CD4-positive, alpha-beta T cell treated with Interferon gamma for 1 hour (primary cell): ENCODE results near the gene DYDC1.
"Not testable (repeated sequence)": the region's sequence is repeated elsewhere in the genome, so short reads cannot be mapped to it uniquely, and the experiment has no call there.

Experiments used
- DNase-seq: peaks from one replicate; pipeline ENCODE4 v3.0.0-alpha.2; 2020

Gene DYDC1

DNA sequence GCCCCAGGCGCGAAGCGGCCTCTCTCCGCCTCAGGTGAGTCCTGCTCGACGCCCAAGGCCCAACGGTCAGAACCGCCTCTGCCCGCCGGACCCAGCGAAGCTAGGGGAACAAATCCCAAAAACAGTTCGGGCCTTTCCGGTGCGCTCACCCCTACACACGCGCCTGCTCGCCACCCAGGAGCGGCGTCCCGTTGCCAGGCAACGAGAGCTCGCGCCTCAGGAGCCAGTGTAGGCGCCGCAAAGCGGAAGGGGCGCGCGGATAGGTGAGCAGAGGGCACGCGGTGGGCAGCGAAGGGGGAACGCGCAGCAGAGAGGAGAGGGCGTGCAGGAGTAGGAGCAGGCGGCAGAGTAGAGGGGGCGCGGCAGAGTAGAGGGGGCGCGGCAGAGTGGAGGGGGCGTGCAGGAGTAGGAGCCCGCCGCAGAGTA lies at the start of gene DYDC1, which contains the start of gene DYDC2:
Gene DYDC1 (minus strand): TSS at position 193 of the 426 bp plus-strand sequence. CDS start 4,154 bp downstream, outside the sequence.
Gene DYDC2 (plus strand): TSS at position 219 of the 426 bp plus-strand sequence. CDS start 5,663 bp downstream, outside the sequence.
- DNase-seq, result peak; percentile 40

DNA sequence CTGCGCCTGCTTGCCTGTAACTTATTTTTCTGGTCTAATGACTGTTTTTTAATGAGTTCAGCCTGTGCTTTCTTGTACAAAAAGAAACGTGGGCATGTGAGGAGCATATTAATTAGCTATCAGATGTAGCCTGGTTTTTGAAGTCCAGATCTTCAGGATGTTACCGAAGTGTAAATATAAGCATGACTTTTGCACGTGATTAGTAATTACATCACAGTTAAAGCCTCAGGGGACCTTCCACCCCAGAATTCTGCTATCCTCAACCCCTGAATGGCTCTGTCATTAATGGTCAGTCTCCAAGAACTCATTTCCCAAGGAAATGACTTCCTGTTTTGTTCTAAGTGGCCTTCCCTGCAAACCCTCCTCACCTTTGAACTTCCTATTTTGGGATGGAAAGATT lies 49.6 kb upstream of the DYDC1 start:
- no peak for DNase-seq

DNA sequence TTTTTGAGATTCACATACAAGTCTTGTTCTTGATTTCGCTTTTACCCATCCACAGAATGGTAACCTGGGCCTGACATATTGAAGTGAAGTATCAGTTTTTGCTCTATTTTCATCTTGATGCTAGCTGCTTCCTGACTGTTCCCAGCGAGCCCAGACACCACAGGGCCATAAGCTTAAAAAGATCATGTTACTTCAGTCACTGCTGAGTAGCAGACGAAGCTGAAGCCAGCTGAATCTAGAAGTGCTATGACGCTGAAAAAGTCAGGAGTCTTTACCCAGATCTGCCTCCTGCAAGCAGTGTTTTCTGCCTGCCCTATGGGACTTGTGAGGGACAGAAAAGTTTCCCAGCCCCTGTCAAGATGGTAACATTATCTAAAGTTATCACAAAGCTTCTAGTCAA lies 49.1 kb upstream of the DYDC1 start:
- no peak for DNase-seq

DNA sequence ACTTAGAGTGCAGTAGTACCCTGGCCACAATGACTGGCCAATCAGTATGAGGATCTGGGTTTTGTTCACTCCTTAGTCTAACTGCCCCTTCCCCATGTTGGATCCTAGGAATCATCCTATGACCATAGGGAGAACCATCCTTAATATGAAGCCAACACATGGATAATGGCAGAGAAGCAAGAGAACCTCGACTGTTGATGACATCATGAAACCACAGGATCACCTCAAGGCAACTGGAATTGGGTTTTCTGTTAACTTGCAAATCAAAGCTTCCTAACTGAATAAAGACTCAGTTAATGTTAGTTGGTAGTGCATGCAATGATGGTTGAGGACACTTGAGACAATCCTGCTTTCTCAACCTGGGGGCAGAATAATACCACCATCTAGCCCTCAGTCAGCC lies 48.5 kb upstream of the DYDC1 start:
- no peak for DNase-seq

DNA sequence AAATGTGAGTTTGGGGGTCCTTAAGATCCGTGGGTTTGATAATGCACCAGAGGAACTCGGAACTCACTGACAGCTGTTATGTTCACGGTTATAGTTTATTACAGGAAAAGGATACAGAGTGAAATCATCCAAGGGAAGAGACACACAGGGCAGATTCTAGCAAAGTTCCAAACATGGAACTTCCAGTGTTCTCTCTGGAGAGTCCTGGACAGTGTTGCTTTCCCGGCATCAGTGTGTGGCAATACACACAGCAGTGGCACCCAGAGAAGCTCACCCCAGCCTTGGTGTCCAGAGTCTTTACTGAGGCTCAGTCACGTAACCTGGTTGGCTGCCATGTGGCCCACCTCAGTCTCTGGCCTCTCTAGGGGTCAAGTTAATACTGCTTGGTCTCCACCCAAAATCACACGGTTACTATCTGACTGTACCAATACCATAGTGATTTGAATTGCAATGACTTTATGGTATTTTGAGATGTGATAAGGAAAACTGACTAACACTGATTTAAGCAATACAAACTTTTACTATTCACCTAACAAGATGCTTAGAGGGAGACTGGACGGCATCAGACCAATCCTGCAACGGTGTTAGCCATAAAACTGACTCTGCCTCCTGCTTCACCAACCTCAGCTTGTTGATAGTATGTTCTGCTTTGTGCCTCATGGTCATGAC lies 43.7 kb upstream of the DYDC1 start:
- no peak for DNase-seq

DNA sequence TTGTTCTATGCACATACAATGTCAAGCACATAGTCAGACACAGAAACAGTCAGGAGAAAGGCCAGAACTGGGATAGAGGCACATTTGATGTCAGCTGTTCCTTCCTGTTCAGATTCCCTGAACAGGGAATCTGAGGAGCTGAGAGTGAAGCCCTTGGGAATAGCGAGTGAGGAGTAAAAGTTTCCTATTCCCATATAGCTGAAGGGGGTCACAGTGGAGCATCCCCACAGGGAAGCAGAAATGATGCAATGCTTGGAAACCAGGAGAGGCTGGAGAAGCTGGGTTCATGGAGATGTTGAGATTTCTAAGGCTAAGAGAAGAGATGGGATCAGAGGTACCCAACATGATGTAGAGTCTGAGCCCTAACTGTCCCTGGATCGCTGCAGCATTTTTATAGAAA lies 40.5 kb upstream of the DYDC1 start:
- no peak for DNase-seq

DNA sequence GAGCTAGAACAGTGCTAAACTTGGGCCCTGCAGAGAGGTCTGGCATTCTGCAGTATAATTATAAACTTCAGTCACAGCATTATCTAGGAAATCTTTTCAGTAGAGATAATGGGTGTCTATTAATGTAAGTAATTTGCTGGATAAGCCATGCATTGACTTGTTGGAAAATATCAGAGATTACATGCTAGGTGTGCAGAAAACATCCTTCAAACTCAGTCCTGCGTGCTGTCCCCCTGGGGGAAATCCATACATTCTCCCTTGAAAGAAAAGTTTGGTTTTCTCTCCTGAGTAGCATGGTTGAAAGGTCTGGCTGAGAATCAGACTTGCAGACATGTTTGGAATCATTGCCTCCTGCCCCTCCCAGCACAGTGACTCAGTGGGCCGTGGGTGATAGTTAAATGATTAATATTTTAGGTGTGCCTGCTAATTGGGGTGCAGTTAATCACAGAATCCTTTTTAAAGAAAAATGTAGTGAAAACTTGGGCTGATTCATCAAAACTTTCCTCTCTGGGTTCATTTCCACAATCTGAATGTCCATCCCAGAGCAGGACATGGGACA lies 37.9 kb upstream of the DYDC1 start:
- no peak for DNase-seq

DNA sequence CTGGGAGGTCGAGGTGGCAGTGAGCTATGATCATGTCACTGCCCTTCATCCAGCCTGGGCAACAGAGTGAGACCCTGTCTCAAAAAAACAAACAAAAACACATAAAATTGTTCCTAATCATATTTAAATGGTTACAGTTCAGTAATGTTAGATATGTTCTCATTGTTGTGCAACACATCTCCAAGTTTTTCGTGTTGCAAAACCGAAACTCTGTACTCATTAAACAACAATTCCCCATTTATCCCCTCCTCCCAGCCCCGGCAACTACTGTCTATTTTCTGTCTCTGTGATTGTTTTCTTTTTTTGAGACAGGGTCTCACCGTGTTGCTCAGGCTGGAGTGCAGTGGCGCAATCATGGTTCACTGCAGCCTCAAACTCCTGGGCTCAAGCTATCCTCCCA lies 35.7 kb upstream of the DYDC1 start:
- DNase-seq, result no peak

DNA sequence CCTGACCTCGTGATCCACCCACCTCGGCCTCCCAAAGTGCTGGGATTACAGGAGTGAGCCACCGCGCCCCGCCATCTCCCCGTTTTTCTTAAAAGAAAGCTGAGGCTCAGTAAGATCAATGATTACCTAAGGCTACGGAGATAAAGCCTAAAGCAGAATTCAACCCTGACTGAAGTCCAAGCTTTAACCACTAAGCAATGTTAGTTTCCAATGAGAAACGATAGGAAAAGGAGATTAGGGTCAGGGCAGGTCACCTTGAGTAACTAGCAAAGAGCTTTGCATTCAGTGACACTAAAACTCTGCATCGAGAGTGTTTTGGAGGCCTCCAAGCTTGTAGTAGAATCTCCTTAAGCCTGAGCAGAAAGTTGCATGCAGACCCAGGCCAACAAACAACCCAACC lies 34.2 kb upstream of the DYDC1 start:
- no peak for DNase-seq

DNA sequence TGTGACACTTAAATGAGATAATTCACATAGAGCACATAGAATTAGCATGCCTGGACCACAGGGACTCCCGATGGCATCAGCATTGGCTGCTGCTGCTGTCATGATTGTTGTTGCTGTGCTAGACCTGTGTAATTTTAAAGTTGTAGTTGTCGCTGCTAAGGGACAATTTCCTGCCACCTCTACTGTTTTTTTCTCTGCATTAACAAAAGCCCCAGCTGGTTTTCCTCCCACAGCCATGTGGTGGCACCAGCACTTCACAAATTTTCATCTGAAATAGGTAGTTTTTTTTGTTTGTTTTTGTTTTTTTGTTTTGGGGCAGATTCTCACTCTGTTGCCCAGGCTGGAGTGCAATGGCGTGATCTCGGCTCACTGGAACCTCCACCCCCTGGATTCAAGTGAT lies 26.4 kb upstream of the DYDC1 start:
- peak; percentile 29 for DNase-seq

DNA sequence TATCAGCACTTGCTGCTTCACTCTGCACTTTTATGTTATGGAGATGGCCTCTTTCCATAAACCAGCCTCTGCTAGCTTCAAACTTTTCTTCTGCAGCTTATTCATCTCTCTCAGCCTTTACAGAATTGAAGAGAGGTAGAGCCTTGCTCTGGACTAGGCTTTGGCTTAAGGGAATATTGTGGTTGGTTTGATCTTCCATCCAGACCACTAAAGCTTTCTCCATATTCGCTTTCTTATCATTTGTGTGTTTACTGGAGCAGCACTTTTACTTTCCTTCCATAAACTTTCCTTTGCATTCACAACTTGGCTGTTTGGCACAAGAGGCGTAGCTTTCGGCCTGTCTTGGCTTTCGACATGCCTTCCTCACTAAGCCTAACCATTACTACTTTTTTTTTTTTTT lies 23.6 kb upstream of the DYDC1 start:
- no peak for DNase-seq

DNA sequence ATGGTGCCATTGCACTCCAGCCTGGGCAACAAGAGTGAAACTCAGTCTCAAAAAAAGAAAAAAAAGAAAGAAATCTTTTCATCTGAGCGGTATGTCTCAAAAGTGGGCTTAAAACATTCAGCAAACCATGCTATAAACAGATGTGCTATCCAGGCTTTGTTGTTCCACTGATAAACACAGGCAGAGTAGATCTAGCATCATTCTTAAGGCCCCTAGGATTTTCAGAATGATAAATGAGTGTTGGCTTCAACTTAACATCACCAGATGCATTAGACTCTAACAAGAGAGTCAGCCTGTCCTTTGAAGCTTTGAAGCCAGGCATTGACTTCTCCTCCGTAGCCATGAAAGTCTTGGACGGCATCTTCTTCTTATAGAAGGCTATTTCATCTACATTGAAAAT lies 23.1 kb upstream of the DYDC1 start:
- no peak for DNase-seq

DNA sequence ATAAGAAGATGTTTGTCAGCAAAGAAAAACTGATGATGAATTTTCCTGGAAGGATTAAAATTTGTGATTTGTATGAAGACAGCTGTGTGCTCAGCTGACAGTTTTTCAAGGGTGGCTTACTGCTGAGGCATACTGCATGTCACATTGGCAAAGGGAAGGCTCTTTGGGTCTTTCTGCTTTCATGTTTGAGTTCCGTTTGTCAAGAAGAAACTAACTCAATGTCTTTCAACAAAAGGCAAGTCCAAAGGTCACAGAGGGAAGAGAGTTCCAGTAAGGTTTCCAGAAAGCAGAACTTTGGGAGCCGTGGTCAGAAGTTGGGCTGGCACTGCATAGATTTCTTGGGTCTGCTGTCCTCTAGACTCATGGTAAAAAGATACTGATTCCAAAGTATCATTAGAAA lies 16.9 kb upstream of the DYDC1 start:
- no peak for DNase-seq

DNA sequence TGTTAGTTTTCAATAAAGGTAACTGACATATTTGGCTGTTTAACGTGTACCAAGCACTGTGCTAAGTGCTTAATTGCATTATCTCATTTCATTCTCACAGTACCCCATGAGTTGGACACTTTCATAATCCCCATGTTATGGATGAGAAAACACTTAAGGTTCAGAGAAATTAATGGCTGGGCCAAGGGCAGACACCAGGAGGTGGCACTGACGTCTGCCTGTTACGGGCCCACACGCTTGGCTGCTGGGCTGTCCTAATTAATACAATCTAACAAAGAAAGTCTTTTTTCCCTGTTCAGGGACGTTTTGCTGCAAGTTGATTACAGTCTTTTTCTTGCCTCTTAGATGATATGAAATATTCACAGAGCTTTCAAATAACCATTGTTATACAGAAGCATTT lies 16.1 kb upstream of the DYDC1 start:
- DNase-seq, result no peak

DNA sequence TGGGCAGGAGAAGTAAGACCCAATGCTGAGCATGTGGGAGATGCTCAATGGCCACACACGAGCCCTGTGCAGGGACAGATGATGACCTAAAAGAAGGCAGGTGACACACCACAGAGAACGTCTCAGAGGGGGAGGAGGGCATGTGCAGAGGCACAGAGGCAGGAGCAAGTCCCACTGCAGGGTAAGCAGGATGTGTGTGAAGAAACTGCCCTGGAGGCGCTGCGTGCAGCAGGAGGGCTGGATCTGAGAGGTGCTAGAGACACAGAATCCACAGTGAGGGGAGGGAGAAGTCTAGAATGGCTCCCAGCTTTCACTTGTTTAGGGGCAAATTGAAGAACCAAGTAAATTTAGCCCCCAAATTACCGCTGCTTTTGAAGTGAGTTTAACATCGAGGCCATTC lies 14.9 kb upstream of the DYDC1 start:
- DNase-seq, result no peak

DNA sequence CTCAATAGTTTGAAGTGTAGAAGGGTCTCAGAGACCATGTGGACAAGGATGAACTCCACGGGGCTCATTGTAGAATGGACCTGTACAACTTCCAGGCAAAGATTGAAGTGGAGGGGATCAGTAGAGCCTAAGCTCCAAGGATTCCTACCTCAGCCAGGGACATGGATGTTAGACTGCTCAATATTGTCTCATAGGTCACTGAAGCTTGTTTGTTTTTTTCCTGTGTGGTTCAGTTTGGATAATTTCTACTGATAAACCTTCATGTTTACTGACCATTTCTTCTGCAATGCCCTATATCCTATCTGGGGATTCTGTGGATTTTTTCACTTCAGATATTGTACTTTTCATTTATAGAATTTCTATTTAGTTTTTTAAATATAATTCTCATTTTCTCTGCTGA lies 9.0 kb upstream of the DYDC1 start:
- DNase-seq, result no peak

DNA sequence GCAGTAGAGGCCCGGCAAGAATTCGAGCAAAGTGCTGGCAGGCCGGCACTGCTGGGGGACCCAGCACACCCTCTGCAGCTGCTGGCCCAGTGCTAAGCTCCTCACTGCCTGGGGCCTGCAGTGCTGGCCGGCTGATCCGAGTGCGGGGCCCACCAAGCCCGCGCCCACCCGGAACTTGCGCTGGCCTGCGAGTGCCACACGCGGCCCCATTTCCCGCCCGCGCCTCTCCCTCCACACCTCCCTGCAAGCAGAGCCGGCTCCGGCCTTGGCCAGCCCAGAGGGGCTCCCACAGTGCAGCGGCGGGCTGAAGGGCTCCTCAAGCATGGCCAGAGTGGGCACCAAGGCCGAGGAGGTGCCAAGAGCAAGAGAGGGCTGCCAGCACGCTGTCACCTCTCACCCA lies 3.1 kb upstream of the DYDC1 start:
- no peak for DNase-seq

DNA sequence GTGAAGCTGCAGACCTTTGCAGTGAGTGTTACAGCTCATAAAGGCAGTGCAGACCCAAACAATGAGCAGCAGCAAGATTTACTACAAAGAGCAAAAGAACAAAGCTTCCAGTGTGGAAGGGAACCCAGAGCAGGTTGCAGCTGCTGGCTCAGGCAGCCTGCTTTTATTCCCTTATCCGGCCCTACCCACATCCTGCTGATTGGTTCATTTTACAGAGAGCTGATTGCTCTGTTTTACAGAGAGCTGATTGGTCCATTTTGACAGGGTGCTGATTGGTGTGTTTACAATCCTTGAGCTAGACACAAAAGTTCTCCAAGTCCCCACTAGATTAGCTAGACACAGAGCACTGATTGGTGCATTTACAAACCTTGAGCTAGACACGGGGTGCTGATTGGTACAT lies 2.4 kb upstream of the DYDC1 start:
- not testable (repeated sequence) for DNase-seq

DNA sequence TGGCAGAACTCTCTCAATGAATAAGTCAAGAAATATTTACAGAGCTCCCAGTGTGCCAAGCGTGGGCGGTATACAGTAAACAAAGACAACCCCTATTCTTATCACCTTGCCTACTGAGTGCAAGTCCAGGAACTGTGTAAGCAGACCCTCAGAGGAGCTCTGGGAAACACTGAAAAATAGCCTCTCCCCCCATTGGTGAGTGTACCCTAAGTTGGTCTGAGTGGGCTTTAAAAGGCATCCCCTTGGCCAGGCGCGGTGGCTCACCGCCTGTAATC lies 1.2 kb upstream of the DYDC1 start:
- DNase-seq, result no peak

DNA sequence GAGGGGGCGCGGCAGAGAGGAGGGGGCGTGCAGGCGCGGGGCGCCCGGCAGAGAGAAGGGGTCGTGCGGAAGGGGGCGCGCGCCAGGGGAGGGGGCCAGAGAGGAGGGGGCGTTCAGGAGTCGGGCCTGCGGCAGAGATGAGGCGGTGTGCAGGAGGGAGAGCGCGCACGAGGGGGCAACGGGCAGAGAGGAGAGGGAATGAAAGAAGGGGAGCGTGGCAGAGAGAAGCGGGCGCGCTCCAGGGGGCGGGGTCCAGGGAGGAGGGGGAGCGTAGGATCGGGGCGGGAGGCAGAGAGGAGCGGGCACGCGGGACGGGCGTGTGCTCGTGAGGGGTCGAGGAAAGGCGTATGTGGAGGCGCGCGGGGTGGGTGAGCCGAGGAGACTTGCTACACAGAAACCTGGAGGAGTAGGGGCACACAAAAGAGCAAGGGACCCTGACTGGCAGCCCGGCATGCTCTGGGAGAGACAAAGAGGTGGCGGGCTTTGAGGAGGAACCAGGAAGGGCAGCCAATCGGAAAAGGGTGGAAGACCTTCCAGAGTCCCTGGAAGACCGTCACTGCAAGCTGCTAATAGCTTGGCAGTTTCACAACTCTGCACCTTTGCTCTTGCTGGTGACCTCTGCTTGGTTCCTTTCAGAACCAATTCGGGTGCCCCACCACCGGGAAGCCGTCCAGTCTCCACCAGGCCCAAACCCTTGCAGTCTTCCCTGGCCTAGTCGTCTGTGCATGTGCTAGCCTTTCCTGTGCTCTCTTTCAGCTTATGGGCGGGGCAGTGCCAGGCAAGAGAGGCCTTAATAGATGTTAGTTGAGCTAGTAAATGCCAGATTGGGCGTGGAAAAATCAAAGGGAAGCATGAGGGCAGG lies 665 bp upstream of the DYDC1 start:
- no peak for DNase-seq

DNA sequence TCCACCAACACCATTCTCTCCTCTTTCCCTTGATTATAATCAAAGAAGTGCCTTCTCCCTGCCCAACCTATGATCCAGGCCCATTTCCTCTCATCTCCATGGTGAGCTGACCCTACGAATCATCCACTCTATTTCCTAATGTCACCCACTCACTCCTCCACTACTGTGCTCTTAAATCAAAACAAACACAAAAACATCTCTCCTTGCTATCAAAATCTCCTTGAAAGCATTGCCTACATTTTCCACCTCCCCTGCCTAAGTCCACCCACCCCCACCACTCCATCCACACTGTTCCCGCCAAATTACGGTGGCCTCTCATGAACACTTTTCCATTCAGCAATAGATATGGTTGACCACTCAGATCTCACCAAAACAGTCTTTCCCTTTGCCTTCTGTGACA lies 5.3 kb downstream of the DYDC1 start:
- DNase-seq, result no peak

DNA sequence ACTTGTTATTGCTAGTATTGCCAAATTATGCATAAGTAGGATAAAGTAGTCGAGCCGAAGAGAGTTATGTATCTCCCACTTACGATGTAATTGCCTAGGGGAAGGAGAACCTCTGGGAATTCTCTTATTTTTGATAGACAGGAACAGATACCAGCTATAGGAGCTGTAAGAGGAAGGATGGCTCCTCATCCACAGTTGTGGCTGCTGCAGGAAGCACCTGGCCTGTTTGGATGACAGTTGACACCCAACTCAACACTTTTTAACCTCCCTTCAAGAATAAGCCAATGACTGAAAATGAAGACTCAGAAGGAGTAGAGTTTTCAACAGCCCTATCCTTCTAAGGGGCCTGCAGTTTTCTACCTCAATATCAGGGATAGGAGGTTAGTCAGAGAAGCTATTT lies 6.3 kb downstream of the DYDC1 start:
- no peak for DNase-seq

DNA sequence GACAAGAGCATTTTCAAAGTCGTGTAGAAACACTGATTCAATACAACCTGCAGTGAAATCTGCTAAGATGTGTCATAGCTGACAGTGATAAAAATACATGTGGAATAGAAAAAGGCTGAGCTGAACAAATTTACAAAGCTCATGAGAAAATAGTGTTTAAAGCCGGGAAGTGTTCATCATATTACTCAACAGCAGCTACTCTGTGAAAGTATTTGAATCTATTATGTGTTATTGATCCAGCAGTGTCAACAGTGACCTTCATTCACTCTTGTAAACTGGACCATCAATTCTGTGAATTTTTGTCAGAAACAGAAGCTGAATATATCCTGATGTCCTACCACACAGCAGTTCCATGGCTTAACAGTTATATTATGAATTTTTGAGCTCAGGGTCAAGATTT lies 11.6 kb downstream of the DYDC1 start:
- no peak for DNase-seq

DNA sequence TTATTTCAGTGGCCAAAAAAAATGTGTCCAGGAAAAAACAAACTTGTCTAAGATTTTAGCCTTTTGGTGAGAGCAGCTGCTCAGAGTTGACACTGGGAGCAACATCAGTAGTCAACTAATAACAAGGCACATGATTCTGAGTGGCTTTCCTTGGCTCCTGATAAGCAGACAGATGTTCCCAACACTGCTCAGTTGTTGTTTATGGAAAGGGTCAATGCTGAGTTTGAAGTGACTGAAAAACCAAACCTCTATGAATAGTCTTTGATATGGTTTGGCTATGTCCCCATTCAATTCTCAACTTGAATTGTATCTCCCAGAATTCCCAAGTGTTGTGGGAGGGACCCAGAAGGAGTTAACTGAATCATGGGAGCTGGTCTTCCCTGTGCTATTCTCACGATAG lies 12.3 kb downstream of the DYDC1 start:
- no peak for DNase-seq
